IMR-90 (cell line): ENCODE measurements around the gene TIAM2. TPM values are rescaled to one million over a fixed set of nuclear protein-coding genes. Genes with fewer than 3 reads are reported as not detected.

ENCODE experiments used
- ATAC-seq: fragments of 200-7000 bp; cut with Tn5 transposase; 2 replicates; pipeline ENCODE4 v1.9.1; 2020; ENCODE audit warnings: low read depth, mild to moderate bottlenecking, moderate library complexity
- BruUV-seq: library from RNA; stranded (reverse); fragments of 400-500 nt; replicated peaks from 2 replicates; lab custom pipeline; 2021; lab: Mats Ljungman, UMichigan
- CTCF ChIA-PET: fragments of 300-600 bp; formaldehyde crosslinking; extraction: SDS; loops from one replicate; lab custom pipeline; 2021; ENCODE audit warnings: antibody characterized with exemption; lab: Yijun Ruan, JAX
- POLR2A ChIA-PET: fragments of 300-600 bp; sonication (Branson Sonifier 250); formaldehyde crosslinking; loops from one replicate; lab custom pipeline; 2022; ENCODE audit warnings: antibody characterized with exemption; ENCODE audit not compliant: unreplicated experiment; lab: Charles Lee
- DNase-seq: peaks from one replicate; pipeline ENCODE4 v3.0.0; 2013
- H2AFZ ChIP-seq: replicated peaks from 2 replicates; pipeline ENCODE3; 2013; ENCODE audit warnings: low read length, mild to moderate bottlenecking; ENCODE audit not compliant: poor library complexity
- H2AK5ac ChIP-seq: 2 replicates; pipeline ENCODE4 v1.6.1; 2013; ENCODE audit warnings: low read depth, low read length, inconsistent platforms
- H2AK9ac ChIP-seq: replicated peaks from 2 replicates; pipeline ENCODE3; 2013; ENCODE audit warnings: mild to moderate bottlenecking, low read depth, low read length, moderate library complexity; ENCODE audit not compliant: poor library complexity
- H2BK120ac ChIP-seq: 2 replicates; pipeline ENCODE4 v1.6.1; 2013; ENCODE audit warnings: low read depth, low read length, inconsistent platforms
- H2BK15ac ChIP-seq: 3 replicates; pipeline ENCODE4 v1.6.1; 2013; ENCODE audit warnings: low read depth, low read length, inconsistent platforms
- H2BK20ac ChIP-seq: 2 replicates; pipeline ENCODE4 v1.6.1; 2013; ENCODE audit warnings: low read depth, mild to moderate bottlenecking, inconsistent platforms, low read length, moderate library complexity
- H2BK5ac ChIP-seq: 2 replicates; pipeline ENCODE4 v1.6.1; 2013; ENCODE audit warnings: mild to moderate bottlenecking, low read depth, low read length, inconsistent platforms; ENCODE audit not compliant: poor library complexity, severe bottlenecking
- H3K14ac ChIP-seq: replicated peaks from 2 replicates; pipeline ENCODE4 v1.6.1; 2013; ENCODE audit warnings: low read depth, low read length, inconsistent platforms
- H3K18ac ChIP-seq: 2 replicates; pipeline ENCODE4 v1.6.1; 2013; ENCODE audit warnings: low read depth, low read length, control low read depth
- H3K23ac ChIP-seq: 2 replicates; pipeline ENCODE4 v1.6.1; 2013; ENCODE audit warnings: low read depth, low read length, inconsistent platforms
- H3K27ac ChIP-seq: 2 replicates; pipeline ENCODE4 v1.5.1; 2013; ENCODE audit warnings: mild to moderate bottlenecking, control low read depth, low read length; ENCODE audit not compliant: insufficient read depth
- H3K27me3 ChIP-seq: 2 replicates; pipeline ENCODE4 v1.6.1; 2013; ENCODE audit warnings: low read length; ENCODE audit not compliant: control insufficient read depth, insufficient read depth
- H3K36me3 ChIP-seq: 2 replicates; pipeline ENCODE4 v1.6.1; 2013; ENCODE audit warnings: low read length, mixed read lengths; ENCODE audit not compliant: control insufficient read depth, insufficient read depth
- H3K4ac ChIP-seq: 2 replicates; pipeline ENCODE4 v1.6.1; 2013; ENCODE audit warnings: low read depth, low read length, inconsistent platforms
- H3K4me1 ChIP-seq: 2 replicates; pipeline ENCODE4 v1.6.1; 2013; ENCODE audit warnings: low read length, mixed read lengths; ENCODE audit not compliant: control insufficient read depth, insufficient read depth
- H3K4me2 ChIP-seq: 2 replicates; pipeline ENCODE4 v1.6.1; 2013; ENCODE audit warnings: low read depth, mild to moderate bottlenecking, control low read depth, low read length, moderate library complexity
- H3K4me3 ChIP-seq: 2 replicates; pipeline ENCODE4 v1.5.1; 2013; ENCODE audit warnings: low read depth, mild to moderate bottlenecking, control low read depth, low read length, moderate library complexity; ENCODE audit not compliant: insufficient read depth
- H3K56ac ChIP-seq: 2 replicates; pipeline ENCODE4 v1.6.1; 2013; ENCODE audit warnings: low read length, inconsistent platforms; ENCODE audit not compliant: insufficient read depth; ENCODE audit errors: extremely low read depth
- H3K79me1 ChIP-seq, 2 experiments: 2 replicates each; pipeline ENCODE4 v1.6.1; 2013; ENCODE audit warnings: low read length in 2 of 2, inconsistent platforms in 1 of 2, low read depth in 1 of 2
- H3K9ac ChIP-seq: 2 replicates; pipeline ENCODE4 v1.6.1; 2013; ENCODE audit warnings: low read depth, low read length, control low read depth
- H3K9me1 ChIP-seq: 2 replicates; pipeline ENCODE4 v1.6.1; 2013; ENCODE audit warnings: low read length, inconsistent platforms; ENCODE audit not compliant: insufficient read depth
- H3K9me3 ChIP-seq: 2 replicates; pipeline ENCODE4 v1.6.1; 2013; ENCODE audit warnings: low read length; ENCODE audit not compliant: control insufficient read depth, insufficient read depth
- H4K20me1 ChIP-seq: 2 replicates; pipeline ENCODE4 v1.6.1; 2013; ENCODE audit warnings: low read length, inconsistent platforms; ENCODE audit not compliant: insufficient read depth
- H4K5ac ChIP-seq: 2 replicates; pipeline ENCODE4 v1.6.1; 2013; ENCODE audit warnings: mild to moderate bottlenecking, low read depth, low read length, control low read depth
- H4K8ac ChIP-seq, 2 experiments: 2 replicates each; pipeline ENCODE4 v1.6.1; 2013; ENCODE audit warnings: low read depth in 2 of 2, low read length in 2 of 2, control low read depth in 1 of 2, inconsistent platforms in 1 of 2
- H4K91ac ChIP-seq: 2 replicates; pipeline ENCODE4 v1.6.1; 2013; ENCODE audit warnings: low read depth, low read length, inconsistent platforms; ENCODE audit not compliant: insufficient read depth
- CHD1 ChIP-seq: IDR thresholded peaks from 2 replicates; pipeline ENCODE4 v1.6.1; 2012; ENCODE audit warnings: low read depth, low read length, improper control_type of control experiment
- MAFK ChIP-seq: IDR thresholded peaks from 2 replicates; pipeline ENCODE4 v1.6.1; 2012; ENCODE audit warnings: low read depth, low read length, improper control_type of control experiment
- MXI1 ChIP-seq: IDR thresholded peaks from 2 replicates; pipeline ENCODE4 v1.6.1; 2012; ENCODE audit warnings: low read depth, mild to moderate bottlenecking, low read length, moderate library complexity, borderline replicate concordance
- NFE2L2 ChIP-seq: fragments of 150-350 bp; IDR thresholded peaks from 2 replicates; pipeline ENCODE4 v1.6.1; 2016; ENCODE audit warnings: low read depth, mild to moderate bottlenecking, low read length
- WGBS, 2 experiments: methylation state at CpG; one replicate each; pipeline versions ENCODE4 v1.1.5 to v1.1.7; 2013; ENCODE audit warnings: missing lambda C conversion rate in 2 of 2; ENCODE audit not compliant: insufficient read length in 1 of 2; ENCODE audit errors: extremely low coverage in 2 of 2; 5-methylcytosine and 5-hydroxymethylcytosine counted together
- dilution Hi-C: fragments of 300-500 bp; cut with HindIII; formaldehyde crosslinking; loops from one replicate; pipeline ENCODE4 v1.14.3; 2018; ENCODE audit warnings: low sequenced_read_pairs; ENCODE audit not compliant: unreplicated experiment
- in situ Hi-C: fragments of 300-500 bp; cut with MboI; formaldehyde crosslinking; loops from 3 replicates; pipeline ENCODE4 v1.14.3; 2019; ENCODE audit warnings: low sequenced_read_pairs, inconsistent platforms, mixed read lengths
- intact Hi-C: fragments of 100-400 bp; cut with micrococcal nuclease; formaldehyde crosslinking; loops from 2 replicates; pipeline ENCODE4 v1.10.0; 2022
- polyA plus RNA-seq, 3 experiments: library from polyadenylated mRNA; depleted of rRNA; stranded (reverse); fragments of >200 nt; gene quantifications; 2 replicates each; pipeline ENCODE4 v1.2.3, GENCODE V29; 2012; ENCODE audit warnings: low replicate concordance in 1 of 3
- total RNA-seq: library from RNA; depleted of rRNA; stranded (reverse); fragments of >200 nt; gene quantifications from 2 replicates; pipeline ENCODE4 v1.2.3, GENCODE V29; 2012

Gene TIAM2
- total and polyA plus RNA-seq, 2 of the 4 experiments (the other 2 are of a cell fraction) = 3.1 to 4.7 TPM

GRCh38 chr6:155108070-155108820 is 113.1 kb downstream of the TIAM2 start:
- Histone ChIP-seq H3K56ac (no peak overlapping the region), H3K4me2 (no peak overlapping the region), H3K27ac (no peak overlapping the region), H2BK15ac (no peak overlapping the region), H2BK20ac (no peak overlapping the region), H3K9me1 (no peaks in the 10 kb centered on the region), H2AK5ac (peak overlapping the region; percentile 22; the same call in 1 of the 2 replicates), H4K20me1 (no peaks in the 10 kb centered on the region), H2AK9ac (no peak overlapping the region), H3K4me3 (no peak overlapping the region), H3K9me3 (no peaks in the 10 kb centered on the region), H3K27me3 (no peaks in the 10 kb centered on the region; the same call in 1 of the 2 replicates), H3K18ac (no peak overlapping the region), H3K23ac (no peak overlapping the region; the same call in 1 of the 2 replicates), H4K5ac (no peak overlapping the region), H2BK5ac (no peak overlapping the region), H2BK120ac (no peak overlapping the region), H3K9ac (no peak overlapping the region), H2AFZ (no peak overlapping the region), H3K4me1 (peaks cover 4% of the 10 kb centered on the region), H4K91ac (no peak overlapping the region), H3K36me3 (no peaks in the 10 kb centered on the region), H3K14ac (no peak overlapping the region), H4K8ac (no peak overlapping the region), H3K4ac (no peak overlapping the region), H3K79me1 (no peaks in the 10 kb centered on the region)
- intact Hi-C loops = no loop called here
- no TSS peak for BruUV-seq
- WGBS, 2 experiments = no CpG with 5 or more reads among the region's 11 CpGs
- ATAC-seq (no peak), DNase-seq (peak; percentile 37)
- POLR2A ChIA-PET = no interaction called here
- dilution Hi-C loops = no loop called here
- in situ Hi-C loops = no loop called here
- CTCF ChIA-PET = no interaction called here
- TF ChIP-seq CHD1 = no peak
- TF ChIP-seq MAFK = no peak
- no peak for TF ChIP-seq NFE2L2
- TF ChIP-seq MXI1 = no peak
